Hippocampal formation (tissue), 2 donors: ENCODE measurements around the gene REC114.
"Not testable (repeated sequence)": the region's sequence is repeated elsewhere in the genome, so short reads cannot be mapped to it uniquely, and the experiment has no call there.

Experiments used
- DNase-seq, 2 donors: peaks; one replicate each; lab custom pipeline; 2025; lab: John Stamatoyannopoulos, UW

The REC114 gene

DNA sequence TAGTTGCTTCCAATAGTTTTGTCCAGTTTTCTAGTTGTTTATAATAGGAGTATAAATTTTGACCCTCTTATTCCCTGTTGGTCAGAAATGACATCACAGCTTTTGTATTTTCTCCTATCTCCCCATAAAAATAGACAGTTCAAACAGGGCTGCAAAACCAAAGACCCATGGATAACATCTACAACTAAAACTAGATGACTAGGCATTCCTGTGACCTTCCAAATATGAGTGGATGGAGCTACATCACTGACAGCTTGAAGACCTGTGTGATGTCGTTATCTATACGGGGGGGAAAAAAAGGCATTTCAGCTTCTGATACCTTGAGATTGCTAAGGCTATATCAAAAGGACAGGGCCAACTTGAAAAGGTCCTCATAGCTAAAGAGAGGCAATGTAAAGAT lies 84.6 kb downstream of the REC114 start:
- DNase-seq = no peak

DNA sequence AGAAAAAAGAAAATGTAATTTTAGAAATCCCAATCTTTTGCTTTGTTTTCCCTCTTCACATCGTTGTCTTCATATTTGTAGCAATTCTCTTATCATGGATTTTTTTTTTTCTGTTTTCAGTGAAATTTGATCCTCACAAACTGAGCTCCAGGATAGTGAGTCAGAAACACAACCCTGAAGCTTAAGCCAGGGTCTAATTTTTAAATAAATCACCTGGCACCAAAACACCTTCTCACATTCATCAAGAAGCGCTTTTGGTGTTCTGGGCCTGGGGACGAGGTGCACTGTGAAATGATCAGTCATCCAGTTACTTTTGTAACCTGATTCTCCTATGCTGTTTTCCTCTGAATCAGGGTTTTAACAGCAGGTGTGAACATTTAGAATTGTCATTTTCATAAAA lies 87.7 kb downstream of the REC114 start:
- DNase-seq = no peak

GRCh38 chr15:73538123-73538522 lies 95.2 kb downstream of the REC114 start:
- no peak for DNase-seq

GRCh38 chr15:73538563-73539211 lies 95.7 kb downstream of the REC114 start:
- DNase-seq = no peak

DNA sequence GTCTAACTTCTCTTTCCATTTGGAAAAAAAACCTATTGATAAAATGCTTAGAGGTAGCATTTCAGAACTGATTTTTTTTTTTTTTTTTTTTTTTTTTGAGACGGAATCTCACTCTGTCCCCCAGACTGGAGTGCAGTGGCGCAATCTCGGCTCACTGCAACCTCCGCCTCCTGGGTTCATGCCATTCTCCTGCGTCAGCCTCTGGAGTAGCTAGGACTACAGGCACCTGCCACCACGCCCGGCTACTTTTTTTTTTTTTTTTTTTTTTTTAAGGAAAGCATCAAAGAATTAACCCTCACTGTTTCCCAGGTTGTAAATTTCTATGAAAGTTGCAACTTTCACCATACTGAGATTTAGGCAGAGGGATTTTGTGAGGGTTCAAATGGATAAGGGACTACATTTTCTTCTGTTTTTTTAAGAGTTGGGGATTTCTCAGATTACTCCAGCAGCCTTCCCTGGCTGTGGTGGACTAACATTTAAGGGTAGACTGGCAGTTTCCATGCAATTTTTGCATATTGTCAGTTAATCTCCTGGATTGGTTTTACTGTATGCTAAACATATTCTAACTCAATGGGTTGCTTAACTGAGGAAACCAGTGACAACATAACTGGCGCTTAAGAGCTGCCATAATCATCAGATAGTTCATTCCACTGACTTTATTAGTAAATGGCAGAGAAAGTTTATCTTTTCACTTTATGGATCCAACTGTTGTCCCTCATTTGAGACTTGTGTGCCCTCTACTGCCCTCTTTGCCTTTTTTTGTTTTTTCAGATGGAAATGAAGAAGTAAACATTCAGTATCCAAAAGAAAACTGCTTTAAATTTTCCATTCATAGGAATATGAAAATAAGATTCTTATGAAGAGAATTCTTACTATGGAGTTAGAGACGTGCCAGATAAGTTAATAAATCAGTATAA lies 96.5 kb downstream of the REC114 start:
- DNase-seq = no peak

GRCh38 chr15:73540161-73540560 lies 97.2 kb downstream of the REC114 start:
- no peak for DNase-seq

DNA sequence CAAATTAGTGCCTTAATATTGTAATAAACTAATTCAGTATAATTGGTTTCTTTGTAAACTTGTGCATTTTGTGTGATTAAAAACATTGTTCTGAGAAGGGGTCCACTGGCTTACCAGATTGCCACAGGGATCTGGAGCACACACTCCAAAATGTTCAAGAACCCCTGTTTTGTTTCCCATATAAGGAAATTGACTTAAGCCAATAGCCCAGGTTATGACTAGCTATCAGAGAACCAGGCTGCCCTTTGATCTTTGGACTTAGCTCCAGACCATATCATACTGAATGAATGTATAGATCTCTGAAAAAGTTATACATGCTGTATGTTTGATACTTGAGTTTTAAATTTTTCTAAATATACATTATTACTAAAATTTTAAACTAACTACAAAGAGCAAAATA lies 98.5 kb downstream of the REC114 start:
- DNase-seq = no peak

- not testable (repeated sequence) for DNase-seq
Observed at GRCh38 chr15:73548925-73549324, 106.0 kb downstream of the REC114 start.

DNA sequence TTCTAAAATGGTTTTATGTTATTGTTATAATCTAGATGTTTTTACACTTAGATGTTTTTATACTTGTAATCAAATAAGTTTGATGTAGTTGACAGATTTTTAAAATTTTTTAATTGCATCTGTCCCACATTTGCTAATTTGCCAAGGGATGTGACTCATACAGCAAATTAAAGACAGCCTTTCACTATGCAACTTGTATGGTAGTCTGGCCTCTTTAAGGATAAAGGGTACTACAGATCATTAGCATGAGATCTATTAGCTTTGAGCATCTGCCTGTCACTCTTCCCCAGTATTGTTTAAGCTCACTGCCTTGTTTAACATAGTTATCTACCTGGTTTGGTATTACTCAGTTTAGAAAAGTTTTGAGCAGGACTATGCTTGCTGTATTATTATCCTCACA lies 107.2 kb downstream of the REC114 start:
- no peak for DNase-seq

DNA sequence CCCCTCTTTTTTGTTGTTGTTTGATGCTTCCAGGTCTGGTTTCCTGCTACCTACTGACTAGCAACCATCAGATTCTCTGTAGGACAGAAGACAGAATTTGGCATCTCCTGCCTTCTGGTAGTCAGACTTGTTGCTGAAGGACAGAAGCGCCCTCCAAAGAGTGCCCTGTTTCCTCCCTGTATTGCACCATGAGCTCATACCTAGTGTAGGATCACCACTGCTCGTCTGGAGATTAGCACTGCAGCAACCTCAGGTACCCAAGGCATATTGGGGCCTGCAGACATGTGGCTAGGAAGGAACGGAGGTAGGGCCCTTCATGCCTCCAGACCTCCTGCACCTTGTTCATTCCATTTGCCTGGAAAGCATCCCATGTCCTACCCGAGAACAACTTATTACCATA lies 112.1 kb downstream of the REC114 start:
- DNase-seq = no peak

GRCh38 chr15:73558529-73558928 lies 115.6 kb downstream of the REC114 start:
- no peak for DNase-seq

DNA sequence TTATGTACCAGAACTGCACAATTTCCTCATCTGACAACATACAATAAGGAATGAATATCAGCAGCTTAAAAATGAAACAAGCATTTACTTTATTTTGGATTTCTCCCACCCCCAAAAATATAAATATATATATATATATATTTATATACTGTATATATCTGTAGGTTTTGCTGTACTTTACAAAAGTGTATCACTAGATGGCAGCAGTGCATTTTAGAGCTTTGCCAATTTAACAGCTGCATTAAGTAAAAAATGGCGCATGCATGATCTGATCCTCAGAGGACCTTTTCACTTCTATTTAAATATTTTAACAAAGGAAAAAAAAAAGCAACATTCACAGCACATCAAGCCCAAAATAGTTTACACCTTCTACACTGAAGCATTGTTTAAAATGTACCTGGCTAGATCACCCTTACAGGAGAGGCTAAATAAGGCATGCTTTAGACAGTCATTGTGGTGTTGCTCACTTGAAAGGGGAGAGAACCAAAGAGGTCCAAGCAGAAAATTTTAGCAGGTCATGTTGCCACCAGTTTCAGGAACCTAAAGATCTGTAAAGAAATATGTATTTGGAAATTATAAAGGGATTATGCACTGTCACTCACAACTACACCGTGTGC lies 117.6 kb downstream of the REC114 start:
- peak in 1 of 2 donors; percentile 76 for DNase-seq

DNA sequence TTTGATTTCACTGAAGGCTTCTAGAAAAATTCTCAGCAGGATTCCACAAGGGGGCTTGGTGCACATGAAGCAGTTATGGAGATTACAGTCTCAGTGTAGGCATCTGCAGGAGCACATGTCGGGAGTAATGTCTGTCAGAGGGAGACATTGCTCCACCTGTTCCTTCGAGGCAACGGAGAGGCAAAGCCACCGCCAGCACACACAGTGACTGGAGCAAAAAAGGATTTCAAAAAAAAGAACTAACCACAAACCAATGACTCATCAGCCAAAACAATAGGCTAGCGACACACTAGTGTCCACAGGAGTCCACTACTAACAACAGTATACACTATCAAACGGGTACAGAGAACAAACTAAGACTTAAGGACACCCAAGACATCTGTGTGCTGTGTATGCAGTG lies 121.3 kb downstream of the REC114 start:
- DNase-seq = no peak

DNA sequence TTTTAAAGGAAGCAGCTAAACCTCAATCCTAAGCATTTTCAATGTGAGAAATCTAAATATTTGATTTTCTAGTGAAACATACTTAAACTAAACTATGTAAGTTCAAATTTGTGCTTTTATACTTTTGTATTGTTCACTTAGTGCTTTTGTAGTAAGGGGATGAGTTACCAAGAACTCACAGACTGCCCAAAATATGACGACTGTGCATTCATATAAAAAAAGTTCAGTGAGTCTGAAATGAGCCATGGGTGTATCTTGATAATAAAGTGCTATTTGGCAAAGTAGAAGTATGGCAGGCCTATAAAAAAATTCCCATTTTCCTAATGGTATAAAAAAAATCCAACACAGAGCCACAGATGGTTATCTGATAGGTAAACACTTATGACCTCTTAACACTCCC lies 124.1 kb downstream of the REC114 start:
- DNase-seq = no peak

DNA sequence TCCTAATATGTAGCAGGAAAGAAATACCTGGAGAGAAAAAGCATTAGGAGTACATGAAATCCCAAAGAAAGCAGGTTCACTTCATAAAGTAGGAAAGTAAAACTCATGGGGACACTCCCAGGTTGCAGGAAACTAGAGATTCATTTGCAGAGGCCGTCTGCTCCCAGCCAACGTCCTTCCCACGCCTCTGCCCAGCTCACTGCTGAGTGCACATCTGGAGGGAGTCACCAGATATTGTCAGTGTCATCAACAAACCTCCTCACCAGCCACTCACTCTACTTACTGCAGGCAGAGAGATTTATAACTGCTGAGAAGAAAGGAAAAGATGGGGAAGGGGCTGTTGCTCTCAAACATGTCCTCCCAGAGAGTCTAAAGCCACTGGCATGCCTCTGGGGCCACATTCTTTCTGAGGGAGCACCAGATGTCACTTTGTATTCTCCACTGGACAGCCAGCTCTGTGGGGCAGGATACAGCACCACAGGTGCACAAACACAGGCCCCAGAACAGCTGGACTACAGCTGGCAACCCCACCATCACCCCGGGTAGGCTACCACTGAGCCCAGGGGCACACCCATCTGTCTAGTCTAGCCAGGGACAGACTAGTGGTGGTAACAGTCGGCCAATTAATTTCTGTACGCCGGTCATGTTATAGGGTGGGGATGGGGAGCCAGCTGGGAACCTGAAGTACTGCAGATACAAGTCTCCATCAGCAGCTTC lies 125.8 kb downstream of the REC114 start:
- no peak for DNase-seq

DNA sequence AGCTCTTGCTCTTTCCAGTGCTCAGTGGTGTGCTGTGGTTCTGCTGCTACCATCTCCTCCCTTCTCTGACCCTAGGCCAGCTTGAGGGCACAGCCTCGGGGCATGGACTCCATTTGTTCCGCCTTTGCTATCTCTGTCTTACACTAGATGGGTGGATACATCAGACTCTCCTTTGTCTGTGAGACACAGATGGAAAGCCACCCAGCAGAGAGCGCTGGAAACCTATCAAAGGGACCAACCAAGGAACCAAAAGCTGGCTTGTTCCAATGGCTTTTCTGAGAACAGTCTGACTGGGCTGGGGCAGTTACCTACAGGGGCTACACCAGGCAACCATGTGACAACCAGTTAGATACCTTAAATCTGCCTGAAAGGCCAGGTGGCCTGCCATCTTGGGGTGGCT lies 126.4 kb downstream of the REC114 start:
- no peak for DNase-seq

- DNase-seq = no peak
Observed at GRCh38 chr15:73570355-73571032, 127.5 kb downstream of the REC114 start.

- no peak for DNase-seq
Observed at GRCh38 chr15:73571346-73571745, 128.4 kb downstream of the REC114 start.

DNA sequence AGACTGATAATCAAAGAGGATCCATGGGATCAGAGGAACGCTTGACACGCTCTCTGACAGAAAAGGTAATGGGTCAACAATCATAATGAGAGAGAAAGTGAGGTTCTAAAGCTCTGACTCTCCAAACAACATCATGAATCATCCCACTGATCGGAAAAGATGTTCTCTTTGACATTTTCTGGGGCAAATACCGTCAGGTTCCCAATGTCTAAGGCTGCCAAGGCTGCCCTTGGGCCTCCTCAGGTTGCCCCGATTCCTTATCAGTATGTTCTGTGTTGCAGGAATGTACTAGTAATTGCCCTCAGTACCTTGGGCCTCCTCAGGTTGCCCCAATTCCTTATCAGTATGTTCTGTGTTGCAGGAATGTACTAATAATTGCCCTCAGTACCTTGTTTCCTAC lies 129.3 kb downstream of the REC114 start:
- no peak for DNase-seq

DNA sequence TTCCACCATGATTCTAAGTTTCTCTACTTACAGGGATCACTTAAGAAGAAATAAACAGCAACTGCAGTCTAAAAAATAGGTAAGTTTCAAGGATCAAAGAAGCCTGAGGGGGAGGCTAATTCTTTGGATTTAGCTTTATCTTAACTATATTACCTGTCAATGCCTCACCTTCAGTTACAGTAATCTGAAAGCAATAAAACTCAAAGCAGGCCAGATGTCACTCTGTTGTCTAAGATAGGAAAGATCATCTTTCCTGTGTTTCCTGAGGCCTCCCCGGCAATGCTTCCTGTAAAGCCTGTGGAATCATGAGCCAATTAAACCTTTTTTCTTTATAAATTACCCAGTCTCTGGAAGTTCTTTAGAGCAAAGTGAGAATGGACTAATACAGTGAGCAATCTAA lies 130.1 kb downstream of the REC114 start:
- no peak for DNase-seq

- no peak for DNase-seq
Observed at GRCh38 chr15:73573572-73573971, 130.6 kb downstream of the REC114 start.
